H1 (cell line): ENCODE measurements around the gene GRIP2. TPM values are rescaled to one million over a fixed set of nuclear protein-coding genes. Genes with fewer than 3 reads are reported as not detected.

Experiments
- CTCF ChIA-PET: fragments of 300-600 bp; sonication (Branson Sonifier 250); formaldehyde crosslinking; loops from one replicate; lab custom pipeline; 2021; ENCODE audit not compliant: partially characterized antibody; lab: Charles Lee
- POLR2A ChIA-PET: fragments of 300-600 bp; sonication (Branson Sonifier 250); formaldehyde crosslinking; loops from one replicate; lab custom pipeline; 2021; ENCODE audit warnings: inconsistent platforms; ENCODE audit not compliant: partially characterized antibody; lab: Charles Lee
- DNase-seq, 2 experiments: peaks; one replicate each; pipeline versions ENCODE4 v3.0.0 to v3.0.0-alpha.2; 2010 to 2022; ENCODE audit warnings: low spot score in 2 of 2, low read depth in 1 of 2, mixed read lengths in 1 of 2
- FAIRE-seq: peaks from 2 replicates; lab custom pipeline; 2011; peaks lifted over from hg19 to GRCh38; lab: Jason Lieb, UNC
- H2AFZ ChIP-seq: 2 replicates; pipeline ENCODE4 v1.8.1; 2012; ENCODE audit warnings: low read length, inconsistent platforms
- H2AK5ac ChIP-seq: 2 replicates; pipeline ENCODE4 v1.6.1; 2013; ENCODE audit warnings: low read depth, low read length
- H2BK120ac ChIP-seq: replicated peaks from 2 replicates; pipeline ENCODE3; 2013; ENCODE audit warnings: low read depth, low read length, inconsistent platforms
- H2BK12ac ChIP-seq: 2 replicates; pipeline ENCODE4 v1.6.1; 2013; ENCODE audit warnings: low read depth, low read length
- H2BK15ac ChIP-seq: 2 replicates; pipeline ENCODE4 v1.6.1; 2013; ENCODE audit warnings: low read length
- H2BK20ac ChIP-seq: 2 replicates; pipeline ENCODE4 v1.6.1; 2013; ENCODE audit warnings: low read length
- H2BK5ac ChIP-seq: 2 replicates; pipeline ENCODE4 v1.6.1; 2013; ENCODE audit warnings: low read depth, low read length
- H3K14ac ChIP-seq: 2 replicates; pipeline ENCODE4 v1.6.1; 2013; ENCODE audit warnings: inconsistent platforms; ENCODE audit not compliant: insufficient read length
- H3K18ac ChIP-seq: 2 replicates; pipeline ENCODE4 v1.6.1; 2013; ENCODE audit warnings: low read length; ENCODE audit errors: extremely low read depth
- H3K23ac ChIP-seq: 2 replicates; pipeline ENCODE4 v1.6.1; 2013; ENCODE audit warnings: inconsistent platforms; ENCODE audit not compliant: insufficient read length
- H3K23me2 ChIP-seq: 2 replicates; pipeline ENCODE4 v1.6.1; 2013; ENCODE audit warnings: low read depth, low read length
- H3K27ac ChIP-seq: 2 replicates; pipeline ENCODE4 v1.6.1; 2011; ENCODE audit warnings: low read depth, low read length, inconsistent platforms
- H3K27me3 ChIP-seq, 4 experiments: replicated peaks in 1 of 4; 1 replicate in 1 of 4; 2 replicates in 3 of 4; pipeline versions ENCODE4 v1.6.1 to v1.8.1; 2011 to 2013; ENCODE audit warnings: low read length in 3 of 4, mild to moderate bottlenecking in 3 of 4, inconsistent platforms in 2 of 4, mixed read lengths in 2 of 4, moderate library complexity in 1 of 4; ENCODE audit not compliant: control insufficient read depth in 3 of 4, insufficient read depth in 3 of 4; ENCODE audit errors: extremely low read depth in 1 of 4
- H3K36me3 ChIP-seq, 4 experiments: 2 replicates each; pipeline versions ENCODE4 v1.6.1 to v1.8.1; 2011 to 2013; ENCODE audit warnings: mild to moderate bottlenecking in 4 of 4, low read length in 3 of 4, moderate library complexity in 2 of 4, control low read depth in 1 of 4, inconsistent platforms in 1 of 4; ENCODE audit not compliant: insufficient read depth in 4 of 4, control insufficient read depth in 2 of 4
- H3K4ac ChIP-seq: replicated peaks from 2 replicates; pipeline ENCODE3; 2013; ENCODE audit warnings: low read length, low read depth, mixed read lengths, inconsistent platforms; ENCODE audit not compliant: insufficient read length
- H3K4me1 ChIP-seq, 4 experiments: replicated peaks in 1 of 4; 1 replicate in 1 of 4; 2 replicates in 3 of 4; pipeline versions ENCODE4 v1.6.1 to v1.8.1; 2011 to 2013; ENCODE audit warnings: low read length in 3 of 4, inconsistent platforms in 2 of 4, mixed read lengths in 1 of 4; ENCODE audit not compliant: insufficient read depth in 4 of 4, control insufficient read depth in 3 of 4
- H3K4me2 ChIP-seq, 2 experiments: 2 replicates each; pipeline versions ENCODE4 v1.6.1 to v1.8.1; 2011 to 2013; ENCODE audit warnings: low read depth in 2 of 2, low read length in 2 of 2, control low read depth in 1 of 2, inconsistent platforms in 1 of 2, mild to moderate bottlenecking in 1 of 2; ENCODE audit not compliant: insufficient read depth in 1 of 2
- H3K4me3 ChIP-seq, 4 experiments: fragments of 200-600, 300-600 bp in 1 of 4; sonication (generic), shearing (Covaris generic), sonication (Bioruptor Twin) in 1 of 4; 2 replicates each; pipeline versions ENCODE4 v1.5.1 to v1.8.1; 2011 to 2016; ENCODE audit warnings: low read length in 4 of 4, low read depth in 3 of 4, control low read depth in 2 of 4, inconsistent platforms in 2 of 4, mild to moderate bottlenecking in 2 of 4, mixed read lengths in 1 of 4, moderate library complexity in 1 of 4; ENCODE audit not compliant: insufficient read depth in 2 of 4; ENCODE audit errors: extremely low read depth in 1 of 4
- H3K56ac ChIP-seq: replicated peaks from 2 replicates; pipeline ENCODE3; 2013; ENCODE audit warnings: low read depth, mild to moderate bottlenecking, mixed read lengths, low read length, inconsistent platforms; ENCODE audit not compliant: insufficient read length
- H3K79me1 ChIP-seq: 2 replicates; pipeline ENCODE4 v1.6.1; 2013; ENCODE audit warnings: low read depth, low read length, control low read depth
- H3K79me2 ChIP-seq, 2 experiments: 2 replicates each; pipeline versions ENCODE4 v1.6.1 to v1.8.1; 2012 to 2013; ENCODE audit warnings: low read length in 2 of 2, mild to moderate bottlenecking in 2 of 2, inconsistent platforms in 1 of 2; ENCODE audit not compliant: insufficient read depth in 2 of 2, control insufficient read depth in 1 of 2
- H3K9ac ChIP-seq, 4 experiments: replicated peaks in 1 of 4; 1 replicate in 1 of 4; 2 replicates in 3 of 4; pipeline versions ENCODE4 v1.6.1 to v1.8.1; 2011 to 2013; ENCODE audit warnings: low read depth in 3 of 4, low read length in 3 of 4, control low read depth in 2 of 4, mild to moderate bottlenecking in 2 of 4, moderate library complexity in 2 of 4, inconsistent platforms in 1 of 4; ENCODE audit errors: extremely low read depth in 1 of 4
- H3K9me3 ChIP-seq, 2 experiments: 2 replicates each; pipeline versions ENCODE4 v1.6.1 to v1.8.1; 2012 to 2013; ENCODE audit warnings: mild to moderate bottlenecking in 2 of 2, moderate library complexity in 2 of 2, control low read depth in 1 of 2, inconsistent platforms in 1 of 2, low read depth in 1 of 2, low read length in 1 of 2, mixed read lengths in 1 of 2; ENCODE audit not compliant: insufficient read depth in 2 of 2
- H4K20me1 ChIP-seq, 2 experiments: replicated peaks in 1 of 2; 2 replicates each; pipeline versions ENCODE3 to v1.8.1; 2011 to 2013; ENCODE audit warnings: inconsistent platforms in 2 of 2, low read length in 2 of 2, mild to moderate bottlenecking in 1 of 2; ENCODE audit not compliant: insufficient read depth in 2 of 2, control insufficient read depth in 1 of 2
- H4K5ac ChIP-seq: 2 replicates; pipeline ENCODE4 v1.6.1; 2013; ENCODE audit warnings: low read length, low read depth, mixed read lengths, inconsistent platforms; ENCODE audit not compliant: insufficient read length
- H4K8ac ChIP-seq: 2 replicates; pipeline ENCODE4 v1.8.0; 2013; ENCODE audit warnings: mild to moderate bottlenecking, moderate library complexity, low read length, inconsistent platforms; ENCODE audit not compliant: insufficient read depth; ENCODE audit errors: extremely low read depth
- H4K91ac ChIP-seq: replicated peaks from 2 replicates; pipeline ENCODE3; 2013; ENCODE audit warnings: low read length, mixed read lengths, inconsistent platforms; ENCODE audit not compliant: insufficient read length
- JUND ChIP-seq: IDR thresholded peaks from 2 replicates; pipeline ENCODE4 v1.6.1; 2011; ENCODE audit warnings: mild to moderate bottlenecking, improper control_type of control experiment, low read length
- KDM4A ChIP-seq: IDR thresholded peaks from one replicate; pipeline ENCODE4 v1.7.1; 2012; ENCODE audit warnings: low read depth, mild to moderate bottlenecking, moderate library complexity, low read length, inconsistent platforms; ENCODE audit not compliant: severe bottlenecking
- POLR2AphosphoS5 ChIP-seq: IDR thresholded peaks from 2 replicates; pipeline ENCODE4 v1.6.1; 2011; ENCODE audit warnings: low read depth, low read length
- SIRT6 ChIP-seq: IDR thresholded peaks from one replicate; pipeline ENCODE4 v1.7.1; 2012; ENCODE audit warnings: low read length, inconsistent platforms
- WGBS, 2 experiments: shearing (Covaris generic) in 1 of 2; methylation state at CpG; one replicate each; pipeline versions ENCODE4 v1.1.6 to v1.1.7; 2013 to 2015; ENCODE audit warnings: low lambda C conversion rate in 2 of 2, mixed read lengths in 2 of 2, inconsistent platforms in 1 of 2, low coverage in 1 of 2, missing lambda C conversion rate in 1 of 2; ENCODE audit not compliant: insufficient replicate concordance in 2 of 2, insufficient coverage in 1 of 2, insufficient read length in 1 of 2; ENCODE audit errors: extremely low coverage in 1 of 2, missing lambda C conversion rate in 1 of 2; 5-methylcytosine and 5-hydroxymethylcytosine counted together
- polyA plus RNA-seq, 7 experiments: library from polyadenylated mRNA; depleted of rRNA in 3 of 7; stranded (reverse) in 5 of 7; unstranded in 2 of 7; fragments of >200 nt in 5 of 7; fragments of 200-250 nt in 2 of 7; gene quantifications; 1 replicate in 5 of 7; 2 replicates in 1 of 7; 4 replicates in 1 of 7; pipeline versions ENCODE4 v1.2.1 to v1.2.3, GENCODE V29; 2011 to 2013; ENCODE audit warnings: missing spikeins in 2 of 7, mixed read lengths in 2 of 7
- total RNA-seq: library from RNA; stranded (reverse); fragmentation: NEBNext Ultra II Directional; extraction: Animal tissue kit (Norgen Biotek cat#: 25700); gene quantifications from 2 replicates; pipeline ENCODE4 v1.2.1, GENCODE V29; 2021

The GRIP2 gene
- total and polyA plus RNA-seq, 2 of the 8 experiments (the other 6 are each of a cell fraction or from before 2014, with no cell fraction given): 2.5 to 6.4 TPM

- no peak for FAIRE-seq
- Histone ChIP-seq H4K8ac (no peak overlapping the region; the same call in 1 of the 2 replicates), H2BK120ac (no peak overlapping the region), H3K18ac (no peak overlapping the region), H4K5ac (no peak overlapping the region), H4K20me1 (peaks cover 0 to 11% of the 10 kb centered on the region in 2 experiments), H3K23ac (no peak overlapping the region), H2BK20ac (no peak overlapping the region), H2BK12ac (no peak overlapping the region), H3K4me2 (no peak overlapping the region), H3K56ac (no peak overlapping the region), H3K36me3 (peaks cover 29 to 74% (median 65%) of the 10 kb centered on the region in 4 experiments; a peak in 7 of 8 replicates), H4K91ac (no peak overlapping the region), H3K27ac (no peak overlapping the region), H2AK5ac (no peak overlapping the region), H3K4ac (no peak overlapping the region), H3K79me2 (no peaks in the 10 kb centered on the region), H2AFZ (no peak overlapping the region), H3K4me3 (no peak overlapping the region), H3K27me3 (no peaks in the 10 kb centered on the region), H3K4me1 (peaks cover 0 to 8% (median 2%) of the 10 kb centered on the region in 4 experiments; a peak in 4 of 7 replicates), H3K14ac (no peak overlapping the region), H3K79me1 (no peaks in the 10 kb centered on the region), H3K23me2 (no peaks in the 10 kb centered on the region), H2BK15ac (no peak overlapping the region), H2BK5ac (no peak overlapping the region), H3K9me3 (no peaks in the 10 kb centered on the region), H3K9ac (no peak overlapping the region; a peak in 1 of 7 replicates)
- CTCF ChIA-PET: interaction anchor here (0.6 to 1.4 kb wide), 4 partner anchors 10 to 1748 kb away, joined by 3 to 5 read pairs (median 4); no protein-coding TSS in a partner anchor
- WGBS, 2 experiments: 93% methylated on average over 11 of the region's 11 CpGs; no CpG with 5 or more reads in 1 of the 2 experiments
- POLR2A ChIA-PET: no interaction called here
- DNase-seq: no peak
- TF ChIP-seq JUND (no peak), KDM4A (no peak), SIRT6 (no peak), POLR2AphosphoS5 (no peak)
Observed at GRCh38 chr3:14477311-14477935, 62.7 kb downstream of the GRIP2 start.
